Ishikawa (cell line): ENCODE measurements around the gene DDI2.

Source experiments
- CREB1 ChIP-seq: IDR thresholded peaks from 2 replicates; pipeline ENCODE4 v1.6.1; 2012; ENCODE audit warnings: low read depth
- FOXM1 ChIP-seq: IDR thresholded peaks from 2 replicates; pipeline ENCODE4 v1.6.1; 2012; ENCODE audit warnings: low read depth, borderline replicate concordance
- TF ChIP-seq, protein P1 (sequence below): IDR thresholded peaks from 2 replicates; pipeline ENCODE4 v1.6.1; 2012

DNA sequence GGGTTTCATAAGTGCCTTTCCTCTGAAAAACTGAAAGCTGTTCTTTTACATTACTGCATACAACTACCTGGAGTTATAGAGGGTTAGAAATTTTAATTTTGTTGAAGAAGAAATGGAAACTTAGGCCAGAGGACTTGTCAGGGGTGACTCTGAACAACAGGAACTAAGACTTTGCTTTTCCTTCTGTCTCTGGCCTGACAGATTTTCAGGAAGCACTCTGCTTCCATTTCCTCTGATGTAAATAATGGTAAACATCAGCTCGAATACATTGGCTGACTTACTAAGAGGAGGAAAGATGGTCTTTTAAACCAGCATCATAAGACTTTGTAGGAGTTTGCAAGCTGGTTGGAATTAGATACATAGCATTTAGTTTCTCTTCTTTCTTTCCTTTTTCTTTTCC, 39.8 kb downstream of the DDI2 start:
- TF ChIP-seq, protein P1, sequence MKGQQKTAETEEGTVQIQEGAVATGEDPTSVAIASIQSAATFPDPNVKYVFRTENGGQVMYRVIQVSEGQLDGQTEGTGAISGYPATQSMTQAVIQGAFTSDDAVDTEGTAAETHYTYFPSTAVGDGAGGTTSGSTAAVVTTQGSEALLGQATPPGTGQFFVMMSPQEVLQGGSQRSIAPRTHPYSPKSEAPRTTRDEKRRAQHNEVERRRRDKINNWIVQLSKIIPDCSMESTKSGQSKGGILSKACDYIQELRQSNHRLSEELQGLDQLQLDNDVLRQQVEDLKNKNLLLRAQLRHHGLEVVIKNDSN = no peak
- TF ChIP-seq FOXM1 (no peak), CREB1 (no peak)
